SK-N-SH treated with all-trans-retinoic acid at 6 μM for 48 hours (cell line): Measurements from ENCODE around the gene TXNL4B.

Source experiments
- ATAC-seq: fragments of 200-7000 bp; cut with Tn5 transposase; 3 replicates; pipeline ENCODE4 v1.9.1; 2020; ENCODE audit warnings: mild to moderate bottlenecking, moderate library complexity
- ARNTL ChIP-seq: fragments of 450-650 bp; formaldehyde crosslinking; IDR thresholded peaks from 2 replicates; pipeline ENCODE4 v1.5.0; 2020; ENCODE audit warnings: low read depth, mild to moderate bottlenecking, moderate library complexity, borderline replicate concordance
- BACH2 ChIP-seq: fragments of 250-450 bp; sonication (Bioruptor Pico); IDR thresholded peaks from 2 replicates; pipeline ENCODE4 v1.9.0; 2021; ENCODE audit warnings: mild to moderate bottlenecking, borderline replicate concordance
- CSDC2 ChIP-seq: fragments of 250-450 bp; sonication (Bioruptor Pico); IDR thresholded peaks from 2 replicates; pipeline ENCODE4 v1.5.0; 2020; ENCODE audit warnings: mild to moderate bottlenecking, moderate library complexity
- CSRNP3 ChIP-seq: fragments of 250-450 bp; sonication (Bioruptor Pico); IDR thresholded peaks from 2 replicates; pipeline ENCODE4 v1.5.1; 2021; ENCODE audit warnings: mild to moderate bottlenecking, moderate library complexity
- GLIS3 ChIP-seq: fragments of 250-450 bp; sonication (Bioruptor Pico); IDR thresholded peaks from 2 replicates; pipeline ENCODE4 v1.5.0; 2020; ENCODE audit warnings: mild to moderate bottlenecking, moderate library complexity
- ISL1 ChIP-seq: fragments of 250-450 bp; sonication (Bioruptor Pico); IDR thresholded peaks from 2 replicates; pipeline ENCODE4 v2.1.2; 2022; ENCODE audit warnings: mild to moderate bottlenecking, moderate library complexity
- OSR1 ChIP-seq: fragments of 250-450 bp; sonication (Bioruptor Pico); IDR thresholded peaks from 2 replicates; pipeline ENCODE4 v1.8.0; 2022; ENCODE audit warnings: moderate library complexity, mild to moderate bottlenecking, inconsistent platforms
- PPARA ChIP-seq: fragments of 250-450 bp; sonication (Bioruptor Pico); IDR thresholded peaks from 2 replicates; pipeline ENCODE4 v1.5.0; 2020; ENCODE audit warnings: mild to moderate bottlenecking, borderline replicate concordance
- SNAI2 ChIP-seq: fragments of 250-450 bp; sonication (Bioruptor Pico); IDR thresholded peaks from 2 replicates; pipeline ENCODE4 v1.5.0; 2020; ENCODE audit warnings: mild to moderate bottlenecking, moderate library complexity
- TCF4 ChIP-seq: fragments of 250-450 bp; sonication (Bioruptor Pico); IDR thresholded peaks from 2 replicates; pipeline ENCODE4 v1.8.0; 2021; ENCODE audit warnings: mild to moderate bottlenecking, moderate library complexity, borderline replicate concordance
- TOX ChIP-seq: fragments of 250-450 bp; sonication (Bioruptor Pico); IDR thresholded peaks from 2 replicates; pipeline ENCODE4 v1.8.0; 2021; ENCODE audit warnings: mild to moderate bottlenecking, moderate library complexity, borderline replicate concordance
- ZC3H10 ChIP-seq: fragments of 250-450 bp; sonication (Bioruptor Pico); IDR thresholded peaks from 2 replicates; pipeline ENCODE4 v1.5.1; 2021; ENCODE audit warnings: mild to moderate bottlenecking, moderate library complexity
- ZFP3 ChIP-seq: fragments of 250-450 bp; sonication (Bioruptor Pico); IDR thresholded peaks from 2 replicates; pipeline ENCODE4 v1.5.0; 2020; ENCODE audit warnings: mild to moderate bottlenecking, moderate library complexity
- ZFP30 ChIP-seq: fragments of 450-650 bp; formaldehyde crosslinking; IDR thresholded peaks from 2 replicates; pipeline ENCODE4 v1.5.0; 2022; ENCODE audit warnings: mild to moderate bottlenecking, moderate library complexity
- ZNF70 ChIP-seq: fragments of 450-650 bp; formaldehyde crosslinking; IDR thresholded peaks from 2 replicates; pipeline ENCODE4 v1.5.0; 2020; ENCODE audit warnings: mild to moderate bottlenecking, moderate library complexity
- ZNF8 ChIP-seq: fragments of 450-650 bp; formaldehyde crosslinking; IDR thresholded peaks from 2 replicates; pipeline ENCODE4 v1.5.0; 2020; ENCODE audit warnings: mild to moderate bottlenecking, moderate library complexity
- TF ChIP-seq, protein P1 (sequence below): fragments of 250-450 bp; sonication (Bioruptor Pico); IDR thresholded peaks from 2 replicates; pipeline ENCODE4 v1.5.0; 2020; ENCODE audit warnings: mild to moderate bottlenecking, moderate library complexity
- TF ChIP-seq, protein P2 (sequence below): fragments of 250-450 bp; sonication (Bioruptor Pico); IDR thresholded peaks from 2 replicates; pipeline ENCODE4 v1.5.1; 2020; ENCODE audit warnings: low read depth, mild to moderate bottlenecking, moderate library complexity

Gene TXNL4B

GRCh38 chr16:72125635-72126428, 32.4 kb upstream of the TXNL4B start:
- no peak for TF ChIP-seq ZNF8 (CRISPR knock-in tag)
- TF ChIP-seq ZNF70 (CRISPR knock-in tag) = no peak
- TF ChIP-seq TOX (CRISPR knock-in tag) = no peak
- TF ChIP-seq ZFP30 (CRISPR knock-in tag) = no peak
- TF ChIP-seq BACH2 (CRISPR knock-in tag) = no peak
- TF ChIP-seq ZC3H10 (CRISPR knock-in tag) = no peak
- TF ChIP-seq, protein P1, sequence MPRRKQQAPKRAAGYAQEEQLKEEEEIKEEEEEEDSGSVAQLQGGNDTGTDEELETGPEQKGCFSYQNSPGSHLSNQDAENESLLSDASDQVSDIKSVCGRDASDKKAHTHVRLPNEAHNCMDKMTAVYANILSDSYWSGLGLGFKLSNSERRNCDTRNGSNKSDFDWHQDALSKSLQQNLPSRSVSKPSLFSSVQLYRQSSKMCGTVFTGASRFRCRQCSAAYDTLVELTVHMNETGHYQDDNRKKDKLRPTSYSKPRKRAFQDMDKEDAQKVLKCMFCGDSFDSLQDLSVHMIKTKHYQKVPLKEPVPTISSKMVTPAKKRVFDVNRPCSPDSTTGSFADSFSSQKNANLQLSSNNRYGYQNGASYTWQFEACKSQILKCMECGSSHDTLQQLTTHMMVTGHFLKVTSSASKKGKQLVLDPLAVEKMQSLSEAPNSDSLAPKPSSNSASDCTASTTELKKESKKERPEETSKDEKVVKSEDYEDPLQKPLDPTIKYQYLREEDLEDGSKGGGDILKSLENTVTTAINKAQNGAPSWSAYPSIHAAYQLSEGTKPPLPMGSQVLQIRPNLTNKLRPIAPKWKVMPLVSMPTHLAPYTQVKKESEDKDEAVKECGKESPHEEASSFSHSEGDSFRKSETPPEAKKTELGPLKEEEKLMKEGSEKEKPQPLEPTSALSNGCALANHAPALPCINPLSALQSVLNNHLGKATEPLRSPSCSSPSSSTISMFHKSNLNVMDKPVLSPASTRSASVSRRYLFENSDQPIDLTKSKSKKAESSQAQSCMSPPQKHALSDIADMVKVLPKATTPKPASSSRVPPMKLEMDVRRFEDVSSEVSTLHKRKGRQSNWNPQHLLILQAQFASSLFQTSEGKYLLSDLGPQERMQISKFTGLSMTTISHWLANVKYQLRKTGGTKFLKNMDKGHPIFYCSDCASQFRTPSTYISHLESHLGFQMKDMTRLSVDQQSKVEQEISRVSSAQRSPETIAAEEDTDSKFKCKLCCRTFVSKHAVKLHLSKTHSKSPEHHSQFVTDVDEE = no peak
- no peak for ATAC-seq

- no peak for TF ChIP-seq BACH2 (CRISPR knock-in tag)
- TF ChIP-seq ZFP3 (CRISPR knock-in tag) = no peak
- no peak for TF ChIP-seq SNAI2 (CRISPR knock-in tag)
- TF ChIP-seq CSDC2 = no peak
- no peak for TF ChIP-seq ZC3H10 (CRISPR knock-in tag)
- peak; percentile 98 for ATAC-seq
Observed at GRCh38 chr16:72124761-72125634, 31.6 kb upstream of the TXNL4B start.

GRCh38 chr16:72124148-72124547, 30.7 kb upstream of the TXNL4B start:
- ATAC-seq = no peak
- TF ChIP-seq, protein P1 = no peak
- TF ChIP-seq ZNF70 (CRISPR knock-in tag) (no peak), TOX (CRISPR knock-in tag) (no peak), TCF4 (CRISPR knock-in tag) (no peak), GLIS3 (no peak), ZFP3 (CRISPR knock-in tag) (no peak), ARNTL (CRISPR knock-in tag) (no peak), ISL1 (no peak), ZC3H10 (CRISPR knock-in tag) (no peak), OSR1 (CRISPR knock-in tag) (no peak)
- TF ChIP-seq, protein P2, sequence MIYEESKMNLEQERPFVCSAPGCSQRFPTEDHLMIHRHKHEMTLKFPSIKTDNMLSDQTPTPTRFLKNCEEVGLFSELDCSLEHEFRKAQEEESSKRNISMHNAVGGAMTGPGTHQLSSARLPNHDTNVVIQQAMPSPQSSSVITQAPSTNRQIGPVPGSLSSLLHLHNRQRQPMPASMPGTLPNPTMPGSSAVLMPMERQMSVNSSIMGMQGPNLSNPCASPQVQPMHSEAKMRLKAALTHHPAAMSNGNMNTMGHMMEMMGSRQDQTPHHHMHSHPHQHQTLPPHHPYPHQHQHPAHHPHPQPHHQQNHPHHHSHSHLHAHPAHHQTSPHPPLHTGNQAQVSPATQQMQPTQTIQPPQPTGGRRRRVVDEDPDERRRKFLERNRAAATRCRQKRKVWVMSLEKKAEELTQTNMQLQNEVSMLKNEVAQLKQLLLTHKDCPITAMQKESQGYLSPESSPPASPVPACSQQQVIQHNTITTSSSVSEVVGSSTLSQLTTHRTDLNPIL (CRISPR knock-in tag) = no peak

DNA sequence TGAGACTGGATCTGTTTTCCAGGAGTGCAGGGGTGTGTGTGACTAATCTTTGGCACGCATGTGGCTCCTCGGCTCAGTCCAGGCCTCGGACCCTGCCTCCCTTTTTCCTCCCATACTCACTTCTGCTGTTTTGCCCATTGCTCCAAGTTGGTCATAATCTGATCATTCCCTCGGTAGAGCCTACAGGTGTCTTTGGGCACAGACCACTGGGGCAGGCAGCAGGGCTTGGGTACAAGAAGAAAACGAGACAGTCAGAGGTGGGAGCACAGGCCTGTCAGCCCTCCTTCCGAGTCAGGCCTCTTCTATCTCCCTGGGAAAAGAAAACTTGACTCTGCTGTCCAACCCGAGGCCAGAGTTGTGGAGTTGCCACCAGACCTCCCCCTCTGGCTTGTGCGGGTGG, 30.0 kb upstream of the TXNL4B start:
- no peak for ATAC-seq
- TF ChIP-seq CSDC2 = no peak

GRCh38 chr16:72122916-72123315, 29.5 kb upstream of the TXNL4B start:
- ATAC-seq = no peak
- TF ChIP-seq, protein P1 = no peak
- TF ChIP-seq CSDC2 = no peak
- no peak for TF ChIP-seq ZNF70 (CRISPR knock-in tag)
- TF ChIP-seq PPARA = no peak
- no peak for TF ChIP-seq CSRNP3 (CRISPR knock-in tag)
- TF ChIP-seq OSR1 (CRISPR knock-in tag) = no peak
- no peak for TF ChIP-seq TCF4 (CRISPR knock-in tag)
